AG10803 (cell line): Measurements from ENCODE around the gene SPEG.

Experiments used
- DNase-seq: peaks from one replicate; pipeline ENCODE4 v3.0.0; 2010; ENCODE audit warnings: low read depth
- H3K4me3 ChIP-seq: 2 replicates; pipeline ENCODE4 v1.5.1; 2011; ENCODE audit warnings: mild to moderate bottlenecking, low read length, control low read depth
- TF ChIP-seq, protein P1 (sequence below): conservative IDR thresholded peaks from 2 replicates; pipeline ENCODE4 v1.5.1; 2011; ENCODE audit warnings: mild to moderate bottlenecking, low read length, control low read depth, inconsistent platforms

The SPEG gene

DNA sequence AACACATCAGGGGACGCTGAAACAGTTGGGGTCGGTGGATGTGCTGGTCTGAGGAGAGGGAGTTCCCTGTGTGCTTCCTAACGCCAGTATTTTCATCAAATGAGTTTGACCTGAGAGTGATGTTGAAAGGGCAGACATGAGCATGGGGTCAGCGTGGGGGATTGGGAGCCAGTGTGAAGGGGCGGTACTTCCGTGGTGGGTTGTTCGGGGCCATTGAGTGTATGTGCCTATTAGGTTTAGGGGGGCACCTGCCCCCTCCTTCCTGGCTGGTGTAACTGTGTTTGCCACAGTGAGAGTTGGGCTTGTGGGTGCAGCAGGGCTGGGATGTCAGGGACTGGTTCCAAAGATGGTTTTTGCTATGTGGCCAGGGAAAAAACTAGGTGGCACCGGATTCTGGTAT is 24.4 kb downstream of the SPEG start:
- TF ChIP-seq, protein P1, sequence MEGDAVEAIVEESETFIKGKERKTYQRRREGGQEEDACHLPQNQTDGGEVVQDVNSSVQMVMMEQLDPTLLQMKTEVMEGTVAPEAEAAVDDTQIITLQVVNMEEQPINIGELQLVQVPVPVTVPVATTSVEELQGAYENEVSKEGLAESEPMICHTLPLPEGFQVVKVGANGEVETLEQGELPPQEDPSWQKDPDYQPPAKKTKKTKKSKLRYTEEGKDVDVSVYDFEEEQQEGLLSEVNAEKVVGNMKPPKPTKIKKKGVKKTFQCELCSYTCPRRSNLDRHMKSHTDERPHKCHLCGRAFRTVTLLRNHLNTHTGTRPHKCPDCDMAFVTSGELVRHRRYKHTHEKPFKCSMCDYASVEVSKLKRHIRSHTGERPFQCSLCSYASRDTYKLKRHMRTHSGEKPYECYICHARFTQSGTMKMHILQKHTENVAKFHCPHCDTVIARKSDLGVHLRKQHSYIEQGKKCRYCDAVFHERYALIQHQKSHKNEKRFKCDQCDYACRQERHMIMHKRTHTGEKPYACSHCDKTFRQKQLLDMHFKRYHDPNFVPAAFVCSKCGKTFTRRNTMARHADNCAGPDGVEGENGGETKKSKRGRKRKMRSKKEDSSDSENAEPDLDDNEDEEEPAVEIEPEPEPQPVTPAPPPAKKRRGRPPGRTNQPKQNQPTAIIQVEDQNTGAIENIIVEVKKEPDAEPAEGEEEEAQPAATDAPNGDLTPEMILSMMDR, result no peak
- no peak for DNase-seq

DNA sequence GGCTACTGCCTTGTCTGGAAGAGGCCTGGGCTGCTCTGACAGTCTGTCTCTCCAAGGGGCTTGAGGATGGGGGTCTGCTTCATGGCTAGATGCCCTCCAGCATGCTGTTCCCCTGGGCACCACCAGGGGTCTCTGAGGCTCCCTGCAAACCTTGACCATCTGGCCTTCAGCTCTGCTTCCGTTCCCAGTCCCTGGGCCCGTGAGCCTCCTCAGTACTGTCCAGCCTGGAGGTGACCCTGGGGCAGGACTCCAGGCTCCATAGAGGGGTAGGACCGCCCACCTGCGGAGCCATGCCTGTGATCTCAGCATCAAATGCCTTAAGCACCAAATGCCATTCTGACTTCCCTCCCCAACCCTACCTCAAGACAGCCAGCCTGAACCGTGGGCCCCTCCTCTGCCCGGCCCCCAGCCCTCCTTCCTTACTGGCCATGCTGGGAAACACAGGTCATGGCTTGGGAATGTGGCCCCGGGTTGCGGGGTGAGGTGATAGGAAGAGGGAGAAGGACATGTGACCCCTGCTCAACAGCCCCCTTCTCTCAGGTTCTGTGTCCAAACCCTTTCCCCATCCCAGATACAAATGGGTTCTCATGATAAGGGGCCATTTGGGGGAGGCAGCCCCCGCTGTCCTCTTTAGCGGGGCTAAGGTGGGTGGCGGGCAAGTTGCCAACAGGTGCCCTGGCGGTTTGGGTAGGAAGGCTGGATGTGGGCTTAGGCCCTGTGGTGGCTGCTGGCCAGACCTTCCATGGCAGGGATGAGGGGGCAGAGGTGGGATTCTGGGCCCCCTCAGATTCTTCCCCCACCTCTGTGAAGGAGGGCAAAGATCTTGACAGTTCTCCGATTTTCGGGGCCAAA is 25.0 kb downstream of the SPEG start:
- DNase-seq, result peak; percentile 57

More for the DNA sequence above, 24.4 kb downstream of the SPEG start:
- no peak overlapping the region for H3K4me3 ChIP-seq

DNA sequence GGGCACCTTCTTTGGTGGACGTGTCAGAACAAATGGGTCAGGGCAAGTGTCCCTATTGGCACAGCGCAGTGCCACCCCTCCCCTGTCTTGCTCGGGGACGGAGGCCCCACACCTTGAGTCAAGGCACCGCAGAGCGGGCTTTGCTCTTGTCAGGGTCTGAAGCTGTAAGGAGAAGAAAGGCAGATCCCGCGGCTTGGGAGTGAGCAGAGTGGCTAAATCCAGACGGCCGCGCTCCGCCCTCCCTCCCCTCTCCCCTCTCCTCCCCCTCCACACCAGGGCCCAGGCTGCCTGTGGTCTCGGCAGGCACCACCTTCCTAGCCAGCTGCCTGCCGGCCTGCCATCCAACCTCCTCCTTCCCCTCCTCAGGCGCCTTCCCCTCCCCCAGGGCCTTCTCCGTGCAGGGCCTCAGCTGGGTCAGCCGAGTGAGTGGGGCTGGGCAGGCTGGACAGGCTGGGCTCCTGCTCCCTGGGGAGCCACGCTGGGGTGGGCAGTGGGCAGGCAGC is 25.8 kb downstream of the SPEG start:
- TF ChIP-seq, protein P1, result no peak
- peak overlapping the region; percentile 9 for H3K4me3 ChIP-seq
- peak; percentile 70 for DNase-seq

More for the DNA sequence above, 25.0 kb downstream of the SPEG start:
- no peak overlapping the region for H3K4me3 ChIP-seq
- TF ChIP-seq, protein P1, result peak; percentile 95

DNA sequence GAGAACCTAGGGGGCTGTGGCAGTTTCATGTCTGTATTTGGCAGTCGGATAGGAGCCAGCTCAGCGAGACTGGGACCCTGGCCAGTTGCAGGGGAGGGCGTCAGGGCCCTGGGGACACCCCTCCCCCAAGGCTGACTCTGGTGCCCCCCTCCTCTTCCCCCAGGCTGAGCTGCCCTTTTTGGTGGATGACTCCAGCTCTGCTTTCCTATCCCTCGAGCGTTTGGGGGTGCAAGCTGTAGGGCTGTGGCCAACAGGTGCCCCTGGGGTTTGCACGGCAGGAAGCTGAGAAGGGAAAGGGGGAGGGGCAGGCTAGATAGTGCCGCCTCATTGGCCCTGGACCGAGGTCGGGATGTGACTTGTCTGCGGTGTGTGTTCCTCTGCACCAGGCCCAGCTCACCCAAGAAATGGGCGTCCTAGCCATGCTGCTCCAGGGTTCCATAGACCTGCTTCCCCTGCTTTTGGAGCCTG is 26.4 kb downstream of the SPEG start:
- H3K4me3 ChIP-seq, result no peak overlapping the region
- DNase-seq, result peak; percentile 15
- TF ChIP-seq, protein P1, result no peak

- TF ChIP-seq, protein P1, result no peak
- no peak overlapping the region for H3K4me3 ChIP-seq
Measured at GRCh38 chr2:219461669-219462068, 27.0 kb downstream of the SPEG start.

DNA sequence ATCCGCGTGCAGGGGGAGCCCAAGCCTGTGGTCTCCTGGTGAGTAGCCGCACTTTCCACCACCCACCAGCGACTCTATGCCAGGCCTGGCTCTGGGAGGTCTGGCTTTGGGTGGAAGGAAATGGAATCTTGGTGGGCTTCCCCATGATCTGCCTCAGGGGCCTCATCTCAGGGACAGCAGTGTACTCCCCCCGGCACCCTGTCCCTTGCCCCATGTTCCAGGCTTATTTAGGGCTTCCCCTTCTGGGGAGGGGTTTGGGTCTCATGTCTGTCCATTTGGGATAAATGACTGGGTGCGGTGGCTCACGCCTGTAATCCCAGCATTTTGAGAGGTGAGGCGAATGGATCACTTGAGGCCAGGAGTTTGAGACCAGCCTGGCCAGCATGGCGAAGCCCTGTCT is 27.7 kb downstream of the SPEG start:
- no peak for DNase-seq
- TF ChIP-seq, protein P1, result no peak
- H3K4me3 ChIP-seq, result no peak overlapping the region

More at GRCh38 chr2:219461669-219462068, 27.0 kb downstream of the SPEG start:
- DNase-seq, result no peak
